OCI-LY7 (cell line): ENCODE data around the gene RARB. TPM values are rescaled to one million over a fixed set of nuclear protein-coding genes. Genes with fewer than 3 reads are reported as not detected.

Source experiments
- BruUV-seq: library from RNA; stranded (reverse); fragments of 400-500 nt; replicated peaks from 2 replicates; lab custom pipeline; 2021; lab: Mats Ljungman, UMichigan
- CTCF ChIA-PET: fragments of 300-600 bp; sonication (Branson Sonifier 250); formaldehyde crosslinking; loops from one replicate; lab custom pipeline; 2022; ENCODE audit warnings: antibody characterized with exemption; ENCODE audit not compliant: unreplicated experiment; lab: Charles Lee
- POLR2A ChIA-PET: fragments of 300-600 bp; sonication (Branson Sonifier 250); formaldehyde crosslinking; loops from one replicate; lab custom pipeline; 2022; ENCODE audit warnings: antibody characterized with exemption; lab: Charles Lee
- DNase-seq: peaks from one replicate; pipeline ENCODE4 v3.0.0-alpha.2; 2015; ENCODE audit warnings: low spot score
- H2AFZ ChIP-seq: fragments of 200-600 bp; sonication (generic), shearing (Covaris generic); 2 replicates; pipeline ENCODE4 v1.6.1; 2014; ENCODE audit warnings: mild to moderate bottlenecking, antibody characterized with exemption, low read length, moderate library complexity
- H3K27ac ChIP-seq: fragments of 200-600 bp; sonication (generic); 2 replicates; pipeline ENCODE4 v1.5.1; 2014; ENCODE audit warnings: mixed run types, low read depth, mild to moderate bottlenecking, moderate library complexity, low read length, inconsistent platforms; ENCODE audit not compliant: poor library complexity, severe bottlenecking
- H3K36me3 ChIP-seq: fragments of 200-600 bp; sonication (generic); 2 replicates; pipeline ENCODE4 v1.6.1; 2014; ENCODE audit warnings: mild to moderate bottlenecking, antibody characterized with exemption, low read length, moderate library complexity, mixed read lengths; ENCODE audit not compliant: insufficient read depth
- H3K4me1 ChIP-seq: fragments of 200-600 bp; sonication (generic); 2 replicates; pipeline ENCODE4 v1.5.1; 2014; ENCODE audit warnings: mild to moderate bottlenecking, low read length; ENCODE audit not compliant: insufficient read depth, poor library complexity, severe bottlenecking
- H3K4me2 ChIP-seq: fragments of 200-600 bp; sonication (generic); 2 replicates; pipeline ENCODE4 v1.6.1; 2014; ENCODE audit warnings: mild to moderate bottlenecking, low read length
- H3K4me3 ChIP-seq: fragments of 200-600 bp; sonication (generic); 2 replicates; pipeline ENCODE4 v1.5.1; 2014; ENCODE audit warnings: mild to moderate bottlenecking, low read depth, low read length; ENCODE audit not compliant: poor library complexity, severe bottlenecking
- H3K79me2 ChIP-seq: fragments of 200-600 bp; sonication (generic); 2 replicates; pipeline ENCODE4 v1.6.1; 2016; ENCODE audit warnings: low read depth, mild to moderate bottlenecking, low read length, moderate library complexity, mixed read lengths; ENCODE audit not compliant: insufficient read depth
- H3K9me2 ChIP-seq: fragments of 200-600 bp; sonication (generic); 2 replicates; pipeline ENCODE4 v1.6.1; 2016; ENCODE audit warnings: mild to moderate bottlenecking, low read length, mixed read lengths; ENCODE audit not compliant: insufficient read depth
- H3K9me3 ChIP-seq: fragments of 200-600 bp; sonication (generic); 2 replicates; pipeline ENCODE4 v1.6.1; 2014; ENCODE audit warnings: mild to moderate bottlenecking, mixed run types, low read length, mixed read lengths
- H4K20me1 ChIP-seq: fragments of 200-600 bp; sonication (generic); 2 replicates; pipeline ENCODE4 v1.6.1; 2014; ENCODE audit warnings: mild to moderate bottlenecking, antibody characterized with exemption, low read length, moderate library complexity, mixed read lengths; ENCODE audit not compliant: insufficient read depth
- EZH2phosphoT487 ChIP-seq: fragments of 200-600 bp; sonication (generic); IDR thresholded peaks from 2 replicates; pipeline ENCODE4 v1.6.1; 2018; ENCODE audit warnings: low read depth, borderline replicate concordance, mild to moderate bottlenecking, mixed run types, antibody characterized with exemption, low read length, moderate library complexity, mixed read lengths
- intact Hi-C: fragments of 100-400 bp; cut with micrococcal nuclease; formaldehyde crosslinking; loops from one replicate; pipeline ENCODE4 v1.10.0; 2022; ENCODE audit not compliant: unreplicated experiment
- total RNA-seq, 2 experiments: library from RNA; depleted of rRNA in 1 of 2; stranded (reverse); fragments of >200 nt in 1 of 2; shearing (Covaris generic) in 1 of 2; gene quantifications; 2 replicates each; pipeline ENCODE4 v1.2.3, GENCODE V29; 2014 to 2022
- TF ChIP-seq, protein P1 (sequence below): fragments of 200-600 bp; sonication (generic); conservative IDR thresholded peaks from 2 replicates; pipeline ENCODE4 v1.5.1; 2014; ENCODE audit warnings: mild to moderate bottlenecking, antibody characterized with exemption, low read length, moderate library complexity, mixed read lengths

The RARB gene
- total RNA-seq, 2 experiments from 2014 or later, result not detected

DNA sequence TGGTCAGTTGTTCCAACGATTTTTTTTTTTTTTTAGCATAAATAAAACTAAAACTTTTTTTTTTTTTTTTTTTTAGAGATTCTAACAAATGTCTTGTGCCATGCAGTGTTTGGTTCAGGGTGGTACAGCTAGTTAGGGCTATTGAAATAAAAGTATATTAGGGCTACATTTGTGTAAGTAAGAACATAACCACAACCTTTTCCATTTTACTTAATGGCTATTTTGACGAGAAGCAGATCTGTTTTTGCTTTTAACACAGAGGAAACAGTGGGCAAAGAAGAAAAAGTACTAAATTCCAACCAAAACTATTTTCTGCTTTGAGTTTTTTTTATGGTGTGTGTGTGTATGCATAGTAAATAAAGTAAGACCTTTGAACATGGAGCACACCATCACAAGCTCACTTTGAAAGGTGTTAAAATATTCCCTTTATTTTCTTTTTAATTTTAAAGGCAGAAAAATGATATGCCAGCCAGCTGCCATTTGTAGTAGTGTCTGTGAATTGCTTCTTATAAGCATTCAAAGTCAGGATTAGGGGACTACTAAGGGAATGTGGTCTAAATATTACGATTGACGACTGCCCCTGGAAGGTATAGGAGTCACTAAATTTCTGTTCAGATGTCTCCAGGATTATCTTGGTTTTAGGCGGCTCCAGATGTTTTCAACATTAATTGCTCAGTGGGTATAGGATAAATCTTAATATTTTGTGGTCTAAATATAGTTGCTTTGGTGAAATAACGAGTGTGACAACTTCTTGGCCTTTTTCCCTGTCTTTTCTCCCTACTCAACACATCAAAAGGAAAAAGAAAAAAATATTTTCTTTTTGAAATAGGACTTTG lies 3.1 kb downstream of the RARB start:
- BruUV-seq, result no TSS peak

DNA sequence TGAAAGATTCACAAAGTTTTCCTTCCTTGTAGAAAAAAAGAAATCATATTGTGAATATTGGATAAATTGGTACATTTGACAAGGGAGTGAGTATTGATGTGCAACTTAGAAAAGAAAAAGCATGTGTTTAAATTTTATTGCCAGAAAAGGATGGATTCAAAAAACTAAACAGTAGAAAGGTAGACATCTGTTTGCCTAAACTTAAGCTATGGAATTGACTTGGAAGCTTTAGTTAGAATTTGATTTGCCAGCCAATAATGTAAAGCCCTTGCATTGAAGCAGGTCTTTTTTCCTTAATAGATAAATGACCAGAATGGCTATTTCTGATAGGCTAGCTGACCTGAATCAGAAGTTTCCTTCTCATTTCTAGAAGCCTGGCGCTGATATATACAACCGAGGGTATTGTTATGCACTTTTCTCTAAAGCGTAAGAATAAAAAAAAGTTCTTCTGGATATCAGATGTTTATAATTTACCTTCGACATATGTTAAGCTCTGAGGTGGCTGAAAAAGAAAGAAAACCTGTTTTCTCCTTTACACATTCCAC lies 4.2 kb downstream of the RARB start:
- ChIA-PET CTCF (no interaction called here), POLR2A (interaction anchor here (0.7 kb wide), 1 partner anchor 55 kb away, joined by 3 read pairs; no protein-coding TSS in a partner anchor)
- no peaks in the 10 kb centered on the region for H3K79me2 ChIP-seq
- H3K27ac ChIP-seq, result no peak overlapping the region
- no TSS peak for BruUV-seq
- H3K36me3 ChIP-seq, result no peaks in the 10 kb centered on the region
- H3K4me1 ChIP-seq, result no peaks in the 10 kb centered on the region
- intact Hi-C loops, result no loop called here
- H3K9me3 ChIP-seq, result no peaks in the 10 kb centered on the region
- H3K4me3 ChIP-seq, result no peak overlapping the region
- H2AFZ ChIP-seq, result no peak overlapping the region
- no peak for DNase-seq
- H3K4me2 ChIP-seq, result no peak overlapping the region
- TF ChIP-seq, protein P1, sequence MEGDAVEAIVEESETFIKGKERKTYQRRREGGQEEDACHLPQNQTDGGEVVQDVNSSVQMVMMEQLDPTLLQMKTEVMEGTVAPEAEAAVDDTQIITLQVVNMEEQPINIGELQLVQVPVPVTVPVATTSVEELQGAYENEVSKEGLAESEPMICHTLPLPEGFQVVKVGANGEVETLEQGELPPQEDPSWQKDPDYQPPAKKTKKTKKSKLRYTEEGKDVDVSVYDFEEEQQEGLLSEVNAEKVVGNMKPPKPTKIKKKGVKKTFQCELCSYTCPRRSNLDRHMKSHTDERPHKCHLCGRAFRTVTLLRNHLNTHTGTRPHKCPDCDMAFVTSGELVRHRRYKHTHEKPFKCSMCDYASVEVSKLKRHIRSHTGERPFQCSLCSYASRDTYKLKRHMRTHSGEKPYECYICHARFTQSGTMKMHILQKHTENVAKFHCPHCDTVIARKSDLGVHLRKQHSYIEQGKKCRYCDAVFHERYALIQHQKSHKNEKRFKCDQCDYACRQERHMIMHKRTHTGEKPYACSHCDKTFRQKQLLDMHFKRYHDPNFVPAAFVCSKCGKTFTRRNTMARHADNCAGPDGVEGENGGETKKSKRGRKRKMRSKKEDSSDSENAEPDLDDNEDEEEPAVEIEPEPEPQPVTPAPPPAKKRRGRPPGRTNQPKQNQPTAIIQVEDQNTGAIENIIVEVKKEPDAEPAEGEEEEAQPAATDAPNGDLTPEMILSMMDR, result no peak
- TF ChIP-seq EZH2phosphoT487, result no peak
- H4K20me1 ChIP-seq, result no peaks in the 10 kb centered on the region
- H3K9me2 ChIP-seq, result no peaks in the 10 kb centered on the region

More for the DNA sequence above, 3.1 kb downstream of the RARB start:
- Histone ChIP-seq H3K4me1 (no peaks in the 10 kb centered on the region), H3K4me2 (no peak overlapping the region), H3K27ac (no peak overlapping the region), H3K9me3 (no peaks in the 10 kb centered on the region), H3K9me2 (no peaks in the 10 kb centered on the region), H3K4me3 (no peak overlapping the region), H3K79me2 (no peaks in the 10 kb centered on the region), H4K20me1 (no peaks in the 10 kb centered on the region), H2AFZ (no peak overlapping the region), H3K36me3 (no peaks in the 10 kb centered on the region)
- intact Hi-C loops, result no loop called here
- CTCF ChIA-PET, result no interaction called here
- no peak for DNase-seq
- TF ChIP-seq, protein P1, result no peak
- POLR2A ChIA-PET, result interaction anchor here (0.7 to 0.9 kb wide), 3 partner anchors 12 to 472 kb away, joined by 4 to 12 read pairs (median 6); no protein-coding TSS in a partner anchor

DNA sequence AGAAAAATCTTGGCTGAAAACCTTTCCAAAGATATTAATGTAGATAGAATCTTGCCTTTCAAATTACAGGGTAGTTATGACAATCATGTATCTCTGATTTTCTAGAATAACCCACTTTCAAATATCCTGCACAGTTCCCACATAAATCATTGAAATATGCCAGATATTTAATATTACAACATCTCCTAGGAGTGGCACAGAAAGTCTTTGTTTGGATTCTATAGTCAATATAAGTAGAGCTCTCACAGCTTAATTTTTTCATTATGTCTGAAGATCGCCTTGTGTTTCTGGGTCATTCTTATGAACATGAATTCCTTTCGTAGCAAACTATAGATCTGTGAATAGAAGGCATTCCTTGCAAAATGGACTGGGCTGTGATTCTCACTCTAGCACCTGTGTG lies 5.0 kb downstream of the RARB start:
- Histone ChIP-seq H3K79me2 (no peaks in the 10 kb centered on the region), H3K9me3 (no peaks in the 10 kb centered on the region), H3K4me2 (no peak overlapping the region), H2AFZ (no peak overlapping the region), H3K36me3 (no peaks in the 10 kb centered on the region), H3K9me2 (no peaks in the 10 kb centered on the region), H4K20me1 (no peaks in the 10 kb centered on the region), H3K4me1 (no peaks in the 10 kb centered on the region), H3K4me3 (no peak overlapping the region), H3K27ac (no peak overlapping the region)
- POLR2A ChIA-PET, result interaction anchor here (0.6 to 0.7 kb wide), 2 partner anchors 56 to 510 kb away, joined by 3 read pairs; no protein-coding TSS in a partner anchor
- TF ChIP-seq, protein P1, result no peak
- TF ChIP-seq EZH2phosphoT487, result no peak
- CTCF ChIA-PET, result no interaction called here
- no peak for DNase-seq
- no TSS peak for BruUV-seq
- intact Hi-C loops, result no loop called here
